ENCODE data around the gene ERICH6B.
"Not testable (repeated sequence)": the region's sequence is repeated elsewhere in the genome, so short reads cannot be mapped to it uniquely, and the experiment has no call there.

Gene ERICH6B

DNA sequence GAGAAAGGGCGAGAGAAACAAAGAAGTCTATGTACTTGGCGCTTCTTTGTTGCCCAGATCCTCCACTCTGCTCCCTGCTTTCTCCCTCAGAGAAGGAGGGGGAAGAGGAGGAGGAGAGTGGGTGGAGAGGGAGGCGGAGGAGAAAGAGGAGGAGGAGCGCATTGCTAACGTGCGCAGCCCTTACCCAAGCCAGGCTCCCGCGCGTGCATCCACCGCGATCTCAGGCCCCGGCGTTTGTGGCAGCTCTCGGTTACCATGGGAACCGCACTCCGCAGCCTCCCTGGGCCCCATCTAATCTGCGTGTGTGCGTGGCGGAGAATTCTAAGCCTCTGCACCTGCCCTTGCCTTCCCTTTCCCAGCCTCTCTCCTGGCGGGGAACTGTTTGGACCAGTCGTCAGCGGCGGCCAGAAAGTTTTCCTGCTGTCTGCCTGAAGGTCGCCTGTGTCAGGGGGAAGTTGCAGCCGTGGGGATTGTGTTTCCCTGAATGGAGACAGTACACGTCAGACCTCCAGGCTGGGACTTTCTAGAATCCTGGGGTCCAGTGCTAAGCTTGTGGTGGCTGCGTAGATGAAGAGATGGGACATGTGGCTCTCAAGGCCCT, at the start of gene ERICH6B:
Gene ERICH6B, minus strand, starts transcription at position 239 of the 601 bp plus-strand sequence. CDS start 18,734 bp downstream, outside the sequence.
- no peak for DNase-seq (ENCODE audit: low read depth, low spot score)
- H3K27ac ChIP-seq = no peak within 1 kb of the TSS
- H3K36me3 ChIP-seq (ENCODE audit: insufficient read depth, low read length) = no peaks in the 10 kb centered on the region
- no peaks in the 10 kb centered on the region for H3K9me3 ChIP-seq (ENCODE audit: low read depth, low read length)
- no peak within 1 kb of the TSS for H3K4me3 ChIP-seq
- no peak for TF ChIP-seq FOXP2 (optimal IDR thresholded peaks at IDR 0.05; ENCODE audit: control extremely low read depth, extremely low read length, insufficient read depth)
- H3K9ac ChIP-seq (ENCODE audit: insufficient read length) = no peak within 1 kb of the TSS

DNA sequence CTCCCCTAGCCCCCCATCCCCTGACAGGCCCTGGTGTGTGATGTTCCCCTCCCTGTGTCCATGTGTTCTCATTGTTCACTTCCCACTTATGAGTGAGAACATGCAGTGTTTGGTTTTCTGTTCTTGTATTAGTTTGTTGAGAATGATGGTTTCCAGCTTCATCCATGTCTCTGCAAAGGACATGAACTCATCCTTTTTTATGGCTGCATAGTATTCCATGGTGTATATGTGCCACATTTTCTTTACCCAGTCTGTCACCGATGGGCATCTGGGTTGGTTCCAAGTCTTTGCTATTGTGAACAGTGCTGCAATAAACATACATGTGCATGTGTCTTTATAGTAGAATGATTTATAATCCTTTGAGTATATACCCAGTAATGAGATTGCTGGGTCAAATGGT, 47.4 kb upstream of the ERICH6B start:
- H3K36me3 ChIP-seq (ENCODE audit: insufficient read depth, low read length); DNase-seq (ENCODE audit: low read depth, low spot score); H3K4me3 ChIP-seq; H3K9ac ChIP-seq (ENCODE audit: insufficient read length); H3K27ac ChIP-seq; H3K9me3 ChIP-seq (ENCODE audit: low read depth, low read length): not testable (repeated sequence)

DNA sequence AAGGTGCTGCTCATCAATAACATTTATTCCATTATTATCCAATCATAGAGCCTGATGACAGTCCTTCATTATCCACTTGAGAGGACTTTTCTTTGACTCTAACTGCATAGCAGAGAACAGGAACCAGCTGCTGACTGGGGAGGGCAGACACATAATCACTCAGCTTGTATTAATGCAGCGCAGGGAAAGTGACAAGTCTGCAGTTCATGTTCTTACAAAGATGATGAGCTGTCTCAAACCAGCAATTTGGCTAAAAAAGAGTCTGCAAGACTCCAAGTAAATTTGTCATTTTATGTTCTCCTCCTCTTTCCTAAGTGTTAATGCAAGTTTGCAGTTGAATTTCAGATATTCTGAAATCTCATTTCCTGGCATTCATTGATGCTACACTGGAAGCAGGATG, 46.6 kb upstream of the ERICH6B start:
- no peak overlapping the region for H3K27ac ChIP-seq
- no peaks in the 10 kb centered on the region for H3K36me3 ChIP-seq (ENCODE audit: insufficient read depth, low read length)
- DNase-seq (ENCODE audit: low read depth, low spot score) = no peak
- H3K9me3 ChIP-seq (ENCODE audit: low read depth, low read length) = no peaks in the 10 kb centered on the region
- H3K9ac ChIP-seq (ENCODE audit: insufficient read length) = no peak overlapping the region
- no peak overlapping the region for H3K4me3 ChIP-seq
- no peak for TF ChIP-seq POLR2AphosphoS5 (IDR thresholded peaks at IDR 0.05; ENCODE audit: borderline replicate concordance, low read depth, low read length)
- TF ChIP-seq EZH2 (IDR thresholded peaks at IDR 0.05) = no peak
- no peak for TF ChIP-seq FOXP2 (optimal IDR thresholded peaks at IDR 0.05; ENCODE audit: control extremely low read depth, extremely low read length, insufficient read depth)

DNA sequence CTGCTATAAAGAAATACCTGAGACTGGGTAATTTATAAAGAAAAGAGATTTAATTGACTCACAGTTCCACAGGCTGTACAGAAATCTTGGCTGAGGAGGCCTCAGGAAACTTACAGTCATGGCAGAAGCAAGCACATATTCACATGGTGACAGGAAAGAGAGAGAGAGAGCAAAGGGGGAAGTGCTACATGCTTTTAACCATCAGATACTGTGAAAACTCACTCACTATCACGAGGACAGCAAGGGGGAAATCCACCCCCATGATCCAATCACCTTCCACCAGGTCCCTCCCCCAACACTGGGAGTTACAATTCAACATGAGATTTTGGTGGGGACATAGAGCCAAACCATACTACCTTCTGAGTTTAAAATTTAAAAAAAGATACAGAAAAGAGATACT, 44.9 kb upstream of the ERICH6B start:
- not testable (repeated sequence) for H3K27ac ChIP-seq; H3K4me3 ChIP-seq; DNase-seq (ENCODE audit: low read depth, low spot score); H3K9me3 ChIP-seq (ENCODE audit: low read depth, low read length); H3K36me3 ChIP-seq (ENCODE audit: insufficient read depth, low read length); H3K9ac ChIP-seq (ENCODE audit: insufficient read length)

DNA sequence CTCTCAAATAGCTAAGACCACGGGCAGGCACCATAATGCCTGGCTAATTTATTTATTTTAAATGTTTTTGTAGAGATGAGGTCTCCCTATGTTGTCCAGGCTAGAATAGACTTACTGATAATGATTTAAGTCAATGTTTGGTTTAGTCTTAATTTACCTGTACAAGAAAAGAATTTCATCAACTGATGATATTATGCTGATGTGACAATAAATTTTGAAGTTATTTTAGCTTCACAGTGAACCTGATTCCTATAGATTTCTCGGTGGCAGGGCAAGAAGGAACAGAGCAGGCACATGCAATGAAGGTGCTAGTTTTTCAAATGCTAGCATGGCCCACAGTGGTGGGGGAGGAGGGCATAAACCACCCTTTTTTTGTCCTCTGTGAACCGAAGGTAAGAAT, 44.0 kb upstream of the ERICH6B start:
- no peaks in the 10 kb centered on the region for H3K9me3 ChIP-seq (ENCODE audit: low read depth, low read length)
- no peak overlapping the region for H3K4me3 ChIP-seq
- no peak for DNase-seq (ENCODE audit: low read depth, low spot score)
- H3K36me3 ChIP-seq (ENCODE audit: insufficient read depth, low read length) = no peaks in the 10 kb centered on the region
- no peak overlapping the region for H3K9ac ChIP-seq (ENCODE audit: insufficient read length)
- no peak overlapping the region for H3K27ac ChIP-seq
- TF ChIP-seq POLR2AphosphoS5 (IDR thresholded peaks at IDR 0.05; ENCODE audit: borderline replicate concordance, low read depth, low read length) = no peak
- no peak for TF ChIP-seq EZH2 (IDR thresholded peaks at IDR 0.05)
- no peak for TF ChIP-seq FOXP2 (optimal IDR thresholded peaks at IDR 0.05; ENCODE audit: control extremely low read depth, extremely low read length, insufficient read depth)

DNA sequence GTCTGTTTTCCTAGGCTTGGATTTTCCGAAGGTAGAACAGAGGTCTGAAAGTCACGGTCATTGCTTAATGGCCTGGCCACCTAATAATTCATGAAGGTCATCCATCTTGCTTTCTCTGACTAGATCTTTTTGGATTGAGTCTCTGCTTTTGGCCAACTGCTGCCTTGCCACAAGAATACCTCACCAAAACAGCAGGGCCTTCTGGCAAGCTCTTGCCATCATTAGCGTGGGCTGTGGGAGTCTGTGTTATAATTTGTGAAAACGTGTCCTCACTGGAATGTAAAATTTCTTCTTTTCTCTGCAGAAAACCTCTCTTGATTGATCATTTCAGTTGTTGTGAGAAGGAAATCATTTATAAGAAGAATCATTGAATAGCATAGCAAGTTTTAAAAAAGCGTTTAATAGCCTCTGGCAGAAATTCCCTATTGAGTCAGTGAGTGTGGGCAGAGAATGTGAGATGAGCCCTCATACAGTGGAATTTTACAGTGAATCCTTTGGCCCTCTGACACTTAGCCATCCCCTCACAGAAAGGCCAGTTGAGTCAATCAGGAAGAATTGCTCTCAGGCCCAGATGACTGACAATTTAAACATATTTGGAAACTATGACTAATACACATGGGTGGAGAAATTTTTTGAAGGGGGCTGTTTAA, 43.2 kb upstream of the ERICH6B start:
- Histone ChIP-seq H3K36me3 (ENCODE audit: insufficient read depth, low read length) (no peaks in the 10 kb centered on the region), H3K9me3 (ENCODE audit: low read depth, low read length) (no peaks in the 10 kb centered on the region), H3K9ac (ENCODE audit: insufficient read length) (no peak overlapping the region), H3K4me3 (no peak overlapping the region), H3K27ac (no peak overlapping the region)
- TF ChIP-seq FOXP2 (optimal IDR thresholded peaks at IDR 0.05; ENCODE audit: control extremely low read depth, extremely low read length, insufficient read depth) = no peak
- no peak for TF ChIP-seq EZH2 (IDR thresholded peaks at IDR 0.05)
- no peak for TF ChIP-seq POLR2AphosphoS5 (IDR thresholded peaks at IDR 0.05; ENCODE audit: borderline replicate concordance, low read depth, low read length)
- DNase-seq (ENCODE audit: low read depth, low spot score) = no peak

DNA sequence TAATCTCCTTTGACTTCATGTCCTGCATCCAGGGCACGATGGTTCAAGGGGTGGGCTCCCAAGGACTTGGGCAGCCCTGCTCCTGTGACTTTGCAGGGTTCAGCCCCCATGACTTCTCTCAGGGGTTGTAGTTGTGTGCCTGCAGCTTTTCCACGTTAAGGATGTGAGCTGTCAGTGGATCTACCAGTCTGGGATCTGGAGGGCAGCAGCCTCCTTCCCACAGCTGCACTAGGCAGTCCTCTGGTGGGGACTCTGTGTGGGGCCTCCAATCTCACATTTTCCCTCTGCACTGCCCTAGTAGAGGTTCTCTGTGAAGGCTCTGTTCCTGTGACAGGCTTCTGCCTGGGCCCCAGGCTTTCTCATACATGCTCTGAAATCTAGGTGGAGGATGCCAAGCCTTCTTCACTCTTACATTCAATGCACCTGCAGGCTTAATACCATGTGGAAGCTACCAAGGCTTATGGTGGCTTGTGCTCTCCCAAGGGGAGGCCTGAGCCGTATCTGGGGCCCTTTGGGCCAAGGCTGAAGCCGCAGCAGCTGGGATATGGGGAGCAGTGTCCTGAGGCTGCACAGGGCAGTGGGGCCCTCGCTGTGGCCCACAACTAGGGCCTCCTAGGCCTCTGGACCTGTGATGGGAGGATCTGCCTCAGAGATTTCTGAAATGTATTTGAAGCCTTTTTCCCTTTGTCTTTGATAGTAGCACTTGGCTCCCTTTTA, 39.3 kb upstream of the ERICH6B start:
- TF ChIP-seq POLR2AphosphoS5 (IDR thresholded peaks at IDR 0.05; ENCODE audit: borderline replicate concordance, low read depth, low read length) (no peak), EZH2 (IDR thresholded peaks at IDR 0.05) (no peak), FOXP2 (optimal IDR thresholded peaks at IDR 0.05; ENCODE audit: control extremely low read depth, extremely low read length, insufficient read depth) (no peak)
- Histone ChIP-seq H3K4me3 (no peak overlapping the region), H3K27ac (no peak overlapping the region), H3K9ac (ENCODE audit: insufficient read length) (no peak overlapping the region), H3K36me3 (ENCODE audit: insufficient read depth, low read length) (no peaks in the 10 kb centered on the region), H3K9me3 (ENCODE audit: low read depth, low read length) (no peaks in the 10 kb centered on the region)
- no peak for DNase-seq (ENCODE audit: low read depth, low spot score)

DNA sequence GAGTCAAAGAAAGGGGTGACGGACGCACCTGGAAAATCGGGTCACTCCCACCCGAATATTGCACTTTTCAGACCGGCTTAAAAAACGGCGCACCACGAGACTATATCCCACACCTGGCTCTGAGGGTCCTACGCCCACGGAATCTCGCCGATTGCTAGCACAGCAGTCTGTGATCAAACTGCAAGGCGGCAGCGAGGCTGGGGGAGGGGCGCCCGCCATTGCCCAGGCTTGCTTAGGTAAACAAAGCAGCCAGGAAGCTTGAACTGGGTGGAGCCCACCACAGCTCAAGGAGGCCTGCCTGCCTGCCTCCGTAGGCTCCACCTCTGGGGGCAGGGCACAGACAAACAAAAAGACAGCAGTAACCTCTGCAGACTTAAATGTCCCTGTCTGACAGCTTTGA, 29.7 kb upstream of the ERICH6B start:
- H3K36me3 ChIP-seq (ENCODE audit: insufficient read depth, low read length); H3K9me3 ChIP-seq (ENCODE audit: low read depth, low read length); H3K9ac ChIP-seq (ENCODE audit: insufficient read length); H3K4me3 ChIP-seq; H3K27ac ChIP-seq; DNase-seq (ENCODE audit: low read depth, low spot score): not testable (repeated sequence)

DNA sequence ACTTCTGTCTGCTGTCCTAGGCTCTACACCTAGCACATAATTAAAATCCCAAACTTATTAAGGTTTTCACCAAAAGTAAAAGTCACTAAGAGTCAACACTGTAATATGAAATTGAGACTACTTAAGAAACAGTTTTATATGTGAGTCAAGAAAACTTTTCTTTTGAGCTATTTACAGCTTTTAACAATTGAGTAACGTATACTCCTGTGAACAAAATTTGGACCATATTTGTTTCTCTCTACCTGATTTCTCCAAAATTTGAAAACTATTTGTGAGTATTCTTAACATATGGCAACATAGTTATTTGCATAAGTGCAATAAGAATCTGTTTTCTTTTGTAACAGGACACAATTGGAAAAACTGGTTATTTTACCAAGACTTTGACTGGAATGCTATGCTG, 26.6 kb upstream of the ERICH6B start:
- H3K4me3 ChIP-seq; H3K27ac ChIP-seq; H3K9ac ChIP-seq (ENCODE audit: insufficient read length); DNase-seq (ENCODE audit: low read depth, low spot score); H3K9me3 ChIP-seq (ENCODE audit: low read depth, low read length); H3K36me3 ChIP-seq (ENCODE audit: insufficient read depth, low read length): not testable (repeated sequence)

DNA sequence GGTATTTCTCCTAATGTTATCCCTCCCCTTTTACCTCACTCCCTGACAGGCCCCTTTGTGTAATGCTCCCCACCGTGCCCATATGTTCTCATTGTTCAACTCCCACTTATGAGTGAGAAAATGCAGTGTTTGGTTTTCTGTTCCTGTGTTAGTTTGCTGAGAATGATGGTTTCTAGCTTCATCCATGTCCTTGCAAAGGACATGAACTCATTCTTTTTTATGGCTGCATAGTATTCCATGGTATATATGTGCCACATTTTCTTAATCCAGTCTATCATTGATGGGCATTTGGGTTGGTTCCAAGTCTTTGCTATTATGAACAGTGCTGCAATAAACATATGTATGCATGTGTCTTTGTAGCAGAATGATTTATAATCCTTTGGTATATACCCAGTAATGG, 19.8 kb upstream of the ERICH6B start:
- not testable (repeated sequence) for H3K9ac ChIP-seq (ENCODE audit: insufficient read length); H3K36me3 ChIP-seq (ENCODE audit: insufficient read depth, low read length); H3K4me3 ChIP-seq; DNase-seq (ENCODE audit: low read depth, low spot score); H3K9me3 ChIP-seq (ENCODE audit: low read depth, low read length); H3K27ac ChIP-seq
